NCI-H526 treated with DMSO at 0.1 percent for 48 hours (cell line): ENCODE data around the gene KLHDC7B.
"Not testable (repeated sequence)": the region's sequence is repeated elsewhere in the genome, so short reads cannot be mapped to it uniquely, and the experiment has no call there.

Experiments
- DNase-seq: peaks from one replicate; lab custom pipeline; 2025; lab: John Stamatoyannopoulos, UW

Gene KLHDC7B

GRCh38 chr22:50529897-50530579, 15.7 kb upstream of the KLHDC7B start, which contains the start of gene TYMP:
TSS of gene TYMP (minus strand) at chr22:50530012. CDS start at chr22:50529709, 303 bp downstream.
- DNase-seq: no peak

- no peak for DNase-seq
Measured at GRCh38 chr22:50530580-50530876, 15.2 kb upstream of the KLHDC7B start.

DNA sequence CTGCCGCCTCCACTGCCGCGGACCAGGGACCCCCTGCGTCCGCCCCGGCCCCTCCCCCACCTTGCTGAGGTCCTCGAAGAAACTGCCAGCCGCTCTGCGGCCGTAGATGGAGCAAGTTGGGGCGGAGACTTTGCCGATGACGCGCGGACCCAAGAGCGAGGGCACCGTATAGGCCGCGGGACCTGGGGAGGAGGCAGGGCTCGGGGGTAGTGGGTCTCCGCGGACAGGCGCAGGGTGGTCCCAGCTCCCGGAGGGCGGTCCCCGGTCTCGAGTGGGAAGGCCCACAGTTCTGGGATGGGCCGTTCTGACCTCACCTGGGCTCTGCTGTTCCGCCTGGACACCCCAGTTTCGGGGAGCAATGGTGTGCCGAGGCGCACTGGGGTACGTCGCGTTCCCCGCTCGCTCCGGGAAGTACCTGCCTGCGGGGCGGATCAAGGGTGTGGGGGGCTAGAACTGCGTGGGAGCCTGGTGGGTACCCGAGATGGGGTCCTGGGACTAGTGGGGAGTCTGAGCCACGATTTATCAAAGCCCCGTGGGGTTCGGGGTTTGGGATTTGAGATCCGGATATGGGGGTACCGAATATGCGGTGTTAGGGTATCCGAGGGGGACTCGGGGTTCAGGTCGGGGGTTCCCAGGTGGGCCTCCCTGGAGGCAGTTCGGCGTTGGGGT, 14.7 kb upstream of the KLHDC7B start:
- no peak for DNase-seq

DNA sequence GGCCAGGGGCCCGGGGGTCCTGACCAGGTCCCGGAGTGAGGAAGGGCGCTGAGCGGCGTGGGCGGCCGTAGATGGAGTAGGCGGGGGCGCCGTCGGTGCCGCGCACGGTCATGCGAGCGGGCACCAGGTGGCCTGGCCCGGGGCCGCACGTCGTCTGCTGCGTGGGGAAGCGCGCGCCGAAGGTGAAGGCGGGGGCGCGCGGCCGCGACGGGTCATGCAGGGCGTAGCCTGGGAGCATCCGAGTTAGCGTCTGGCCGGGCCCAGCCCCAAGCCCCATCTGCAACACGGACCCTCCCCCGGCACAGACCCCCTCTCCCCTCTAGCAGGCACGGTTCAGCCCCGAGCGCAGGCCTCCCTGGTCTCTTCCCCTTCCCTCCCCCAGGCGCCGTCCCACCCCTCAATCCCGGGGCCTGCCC, 14.1 kb upstream of the KLHDC7B start:
- DNase-seq: no peak

GRCh38 chr22:50531962-50532674, 13.6 kb upstream of the KLHDC7B start:
- DNase-seq: no peak

GRCh38 chr22:50532824-50533796, 12.6 kb upstream of the KLHDC7B start:
- DNase-seq: no peak

DNA sequence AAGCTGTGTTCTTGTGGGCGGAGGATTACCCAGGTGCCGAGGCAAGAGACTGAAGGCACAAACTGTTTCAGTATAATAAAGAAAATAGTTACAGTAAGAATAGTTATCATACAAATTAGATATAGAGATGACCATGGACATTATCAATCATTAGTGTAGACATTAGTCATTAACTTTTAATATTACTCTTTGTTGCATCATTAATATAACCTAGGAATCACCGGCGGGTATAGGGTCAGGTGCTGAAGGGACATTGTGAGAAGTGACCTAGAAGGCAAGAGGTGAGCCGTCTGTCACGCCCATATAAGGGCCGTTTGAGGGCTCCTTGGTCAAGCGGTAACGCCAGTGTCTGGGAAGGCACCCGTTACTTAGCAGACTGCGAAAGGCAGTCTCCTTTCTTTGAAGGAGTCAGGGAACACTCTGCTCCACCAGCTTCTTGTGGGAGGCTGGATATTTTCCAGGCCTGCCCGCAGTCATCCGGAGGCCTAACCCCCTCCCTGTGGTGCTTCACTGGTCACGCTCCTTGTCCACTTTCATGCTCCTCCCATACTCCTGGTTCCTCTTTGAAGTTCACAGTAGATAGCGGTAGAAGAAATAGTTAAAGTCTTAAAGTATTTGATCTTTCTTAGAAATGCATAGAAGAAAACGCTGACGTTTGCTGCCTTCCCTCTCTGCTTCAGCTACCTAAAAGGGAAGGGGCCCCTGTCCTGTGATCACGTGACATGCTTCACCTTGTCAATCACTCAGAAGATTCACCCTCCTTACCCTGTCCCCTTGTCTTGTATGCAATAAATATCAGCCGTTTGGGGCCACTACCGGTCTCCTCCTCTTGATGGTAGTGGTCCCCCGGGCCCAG, 11.6 kb upstream of the KLHDC7B start:
- not testable (repeated sequence) for DNase-seq

GRCh38 chr22:50535113-50535512, 10.6 kb upstream of the KLHDC7B start:
- DNase-seq: no peak

- DNase-seq: no peak
Measured at GRCh38 chr22:50536226-50536625, 9.5 kb upstream of the KLHDC7B start.

DNA sequence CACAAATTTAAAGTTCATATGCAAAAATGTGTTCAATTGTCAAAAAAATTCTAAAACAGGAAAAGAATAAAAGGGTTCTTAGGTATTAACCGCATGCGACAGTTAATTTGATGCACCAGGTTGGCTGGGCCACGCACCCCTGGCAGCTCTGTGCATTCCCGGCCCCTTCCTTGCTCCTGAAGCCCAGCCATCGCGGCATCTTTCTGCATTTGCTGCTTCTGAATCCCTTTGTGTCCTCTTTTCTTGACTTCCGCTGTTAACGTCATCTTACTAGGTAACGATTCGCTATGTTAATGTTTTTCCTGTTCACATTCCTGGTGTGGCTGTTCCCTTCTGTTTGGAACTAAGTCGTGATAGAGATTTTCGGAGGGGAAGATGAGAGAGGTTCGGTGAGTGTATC, 7.9 kb upstream of the KLHDC7B start:
- no peak for DNase-seq

DNA sequence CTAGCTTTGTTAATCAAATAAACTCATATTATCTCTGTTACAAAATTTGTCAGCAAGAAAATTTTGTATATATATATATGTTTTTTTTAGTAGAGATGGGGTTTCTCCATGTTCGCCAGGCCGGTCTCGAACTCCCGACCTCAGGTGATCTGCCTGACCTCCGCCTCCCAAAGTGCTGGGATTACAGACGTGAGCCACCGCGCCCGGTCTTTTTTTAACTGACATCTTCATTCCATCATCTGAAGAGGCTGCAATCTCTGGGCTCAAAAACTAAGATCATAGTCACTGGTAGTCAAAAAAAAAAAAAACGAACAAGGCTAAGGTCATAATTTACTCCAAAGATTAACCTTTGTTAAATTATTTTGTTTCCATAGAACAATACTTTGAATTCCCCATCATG, 5.3 kb upstream of the KLHDC7B start:
- no peak for DNase-seq

DNA sequence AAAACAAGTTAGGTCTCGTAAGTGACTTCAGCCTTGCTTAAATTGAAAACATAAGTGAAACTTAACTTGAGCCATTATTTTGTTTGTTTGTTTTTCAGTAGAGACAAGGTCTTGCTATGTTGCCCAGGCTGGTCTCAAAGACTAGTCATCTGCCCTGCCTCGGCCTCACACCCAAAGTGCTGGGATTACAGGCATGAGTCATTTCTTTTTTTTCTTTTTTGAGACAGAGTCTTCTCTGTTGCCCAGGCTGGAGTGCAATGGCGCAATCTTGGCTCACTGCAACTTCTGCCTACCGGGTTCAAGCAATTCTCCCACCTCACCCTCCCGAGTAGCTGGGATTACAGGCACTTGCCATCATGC, 4.1 kb upstream of the KLHDC7B start:
- DNase-seq: not testable (repeated sequence)

DNA sequence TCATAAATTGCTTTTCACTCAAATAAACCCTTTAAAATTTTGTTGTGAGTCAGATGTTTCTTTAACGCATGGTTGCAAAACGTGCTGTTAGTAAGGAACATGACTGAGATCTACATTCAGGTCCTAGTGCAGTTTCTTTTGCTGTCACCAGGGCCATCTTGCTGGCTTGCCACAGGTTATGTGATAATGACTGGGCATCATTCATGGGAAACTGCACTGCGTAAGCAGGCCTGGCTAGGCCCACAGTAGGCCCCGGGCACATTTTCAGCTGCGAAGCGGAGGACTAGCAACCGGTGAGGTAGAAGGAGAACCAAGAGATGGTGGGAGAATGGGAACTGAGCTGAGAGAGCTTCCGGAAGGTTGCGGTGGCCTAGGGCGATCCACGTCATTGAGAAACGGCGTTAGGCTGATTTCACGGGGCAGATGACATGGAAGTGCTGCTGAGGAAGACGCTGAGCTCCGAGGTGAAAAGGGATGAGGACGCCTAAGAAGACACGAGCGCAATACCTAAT, 3.2 kb upstream of the KLHDC7B start:
- DNase-seq: no peak

DNA sequence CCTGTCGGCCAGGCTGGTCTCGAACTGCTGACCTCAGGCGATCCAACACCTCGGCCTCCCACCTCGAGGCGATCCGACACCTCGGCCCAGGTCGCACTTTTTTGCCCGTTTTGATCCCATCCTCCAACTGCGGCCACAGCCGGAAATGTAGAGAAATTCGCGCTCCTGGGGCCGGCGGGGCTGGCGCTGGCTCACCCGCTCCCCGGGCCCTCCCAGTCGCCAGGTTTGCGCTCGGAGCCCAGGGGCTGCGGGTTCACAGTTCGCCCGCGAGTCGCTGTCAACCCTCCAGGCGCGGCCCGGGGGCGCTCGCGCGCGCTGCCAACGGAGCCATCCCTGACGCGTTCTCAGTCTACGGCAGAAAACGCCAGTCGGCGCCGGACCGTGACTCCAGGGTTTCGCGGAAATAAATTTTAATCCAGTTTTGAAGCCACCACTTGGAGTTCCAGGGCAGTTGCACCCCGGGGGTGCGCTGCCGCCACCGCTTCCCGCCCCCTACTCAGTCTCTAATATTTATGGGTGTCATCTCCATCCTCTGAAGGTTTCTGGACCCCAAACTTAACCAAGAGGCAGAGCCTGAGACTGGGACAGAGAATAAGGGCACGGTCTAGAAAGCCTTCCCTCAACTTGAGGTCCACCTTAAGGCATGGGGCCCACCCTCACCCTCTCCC, 1.5 kb upstream of the KLHDC7B start:
- peak; percentile 5 for DNase-seq

- no peak for DNase-seq
Measured at GRCh38 chr22:50544746-50545253, 899 bp upstream of the KLHDC7B start.

- no peak for DNase-seq
Measured at GRCh38 chr22:50546326-50547262, 895 bp downstream of the KLHDC7B start.

GRCh38 chr22:50547263-50547985, 1.7 kb downstream of the KLHDC7B start:
- no peak for DNase-seq
